GM21717 (cell line): ENCODE data around the gene KLF3.

ENCODE experiments used
- ATAC-seq: cut with Tn5 transposase; IDR thresholded peaks from one replicate; pipeline ENCODE4 v1.9.1; 2021; ENCODE audit warnings: mild to moderate bottlenecking, moderate library complexity; ENCODE audit not compliant: unreplicated experiment

KLF3 gene

GRCh38 chr4:38672397-38673129, 8.6 kb downstream of the KLF3 start:
- ATAC-seq, result no peak

- no peak for ATAC-seq
These were observed 9.4 kb downstream of the KLF3 start for GRCh38 chr4:38673130-38673978.

- no peak for ATAC-seq
These were observed 10.5 kb downstream of the KLF3 start for GRCh38 chr4:38674258-38675144.

DNA sequence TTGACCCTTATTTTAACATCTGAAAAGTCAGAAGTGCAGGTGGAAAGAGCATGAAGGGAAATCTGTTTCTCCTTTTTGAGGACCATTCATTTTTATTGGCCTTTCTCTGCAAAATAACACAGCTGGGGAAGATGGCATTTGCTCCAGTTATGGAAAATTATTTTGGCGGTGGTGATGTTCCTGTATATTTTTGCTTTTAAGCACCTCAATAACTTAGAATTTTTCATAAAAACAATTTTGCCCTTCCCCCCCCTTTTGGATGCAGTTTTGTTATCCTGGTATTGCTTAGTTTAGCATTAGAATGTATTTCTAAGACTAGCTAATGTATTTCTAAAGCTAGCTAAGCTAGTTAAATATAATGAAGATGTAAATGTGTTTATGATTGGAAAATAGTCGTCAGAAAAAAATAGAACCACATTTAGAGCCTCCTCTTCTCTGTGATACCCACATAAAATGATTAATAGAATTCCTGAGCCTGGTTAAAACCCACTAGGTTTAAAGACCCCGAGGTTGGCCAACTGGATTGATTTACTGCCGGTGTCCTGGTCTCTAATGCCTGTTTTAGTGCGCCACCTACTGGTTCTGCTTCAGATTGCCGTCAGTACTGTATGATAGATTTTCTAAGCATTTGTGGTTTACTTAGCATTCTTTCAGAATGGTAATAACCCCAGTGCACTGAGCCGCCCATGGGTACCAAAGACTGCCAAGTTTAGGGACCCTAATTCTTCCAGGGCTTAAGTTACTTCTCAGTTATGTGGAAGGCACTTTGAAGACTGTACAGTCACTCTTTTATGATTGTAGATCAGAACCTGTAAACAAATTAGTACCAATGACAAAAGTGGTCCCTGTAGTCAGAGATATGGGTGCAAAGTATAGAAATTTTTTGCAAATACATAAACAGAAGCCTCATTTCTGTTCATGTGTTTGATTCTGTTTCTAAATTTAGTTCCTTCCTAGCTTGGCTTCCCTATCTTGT, 11.4 kb downstream of the KLF3 start:
- ATAC-seq, result peak; percentile 45

- ATAC-seq, result no peak
These were observed 13.0 kb downstream of the KLF3 start for GRCh38 chr4:38676986-38677385.

- no peak for ATAC-seq
These were observed 13.4 kb downstream of the KLF3 start for GRCh38 chr4:38677441-38677840.

- ATAC-seq, result no peak
These were observed 14.1 kb downstream of the KLF3 start for GRCh38 chr4:38678078-38678477.

DNA sequence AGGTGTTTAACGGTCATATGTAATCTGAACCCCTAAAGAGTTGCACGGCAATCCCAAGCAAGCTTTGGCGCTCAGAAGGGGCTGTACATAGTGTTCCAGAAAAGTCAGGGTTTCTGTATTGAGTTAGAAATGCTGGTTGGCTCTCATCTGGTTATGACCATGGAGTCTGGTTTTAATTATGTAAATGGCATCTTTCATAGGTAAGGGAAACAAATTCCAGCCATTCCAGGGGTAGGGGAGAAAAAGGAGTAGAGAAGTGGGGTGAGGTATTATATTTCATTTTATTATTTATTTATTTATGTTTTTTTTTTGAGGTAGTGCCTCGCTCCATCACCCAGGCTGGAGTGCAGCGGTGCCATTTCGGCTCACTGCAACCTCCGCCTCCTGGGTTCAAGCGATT, 15.9 kb downstream of the KLF3 start:
- no peak for ATAC-seq

GRCh38 chr4:38681281-38681991, 17.4 kb downstream of the KLF3 start:
- ATAC-seq, result no peak

DNA sequence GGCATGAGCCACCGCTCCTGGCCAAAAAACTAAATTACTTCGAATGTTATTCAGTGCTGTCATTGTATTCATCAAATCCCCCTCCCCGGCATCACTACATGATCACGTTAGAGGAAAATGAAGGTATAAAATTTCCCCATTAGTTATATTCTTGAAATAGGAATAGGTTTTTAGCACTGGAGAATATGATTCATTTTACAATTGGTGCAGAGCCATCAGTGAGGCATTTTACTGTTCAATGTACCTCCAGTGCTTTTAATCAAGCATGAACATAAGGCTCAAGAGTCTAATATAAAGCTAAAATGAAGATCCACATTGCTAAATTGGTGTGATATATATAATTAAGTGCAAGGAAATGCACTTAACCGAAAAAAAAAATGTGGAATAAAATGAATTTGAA, 18.3 kb downstream of the KLF3 start:
- ATAC-seq, result no peak

- ATAC-seq, result no peak
These were observed 19.3 kb downstream of the KLF3 start for GRCh38 chr4:38683276-38683675.

DNA sequence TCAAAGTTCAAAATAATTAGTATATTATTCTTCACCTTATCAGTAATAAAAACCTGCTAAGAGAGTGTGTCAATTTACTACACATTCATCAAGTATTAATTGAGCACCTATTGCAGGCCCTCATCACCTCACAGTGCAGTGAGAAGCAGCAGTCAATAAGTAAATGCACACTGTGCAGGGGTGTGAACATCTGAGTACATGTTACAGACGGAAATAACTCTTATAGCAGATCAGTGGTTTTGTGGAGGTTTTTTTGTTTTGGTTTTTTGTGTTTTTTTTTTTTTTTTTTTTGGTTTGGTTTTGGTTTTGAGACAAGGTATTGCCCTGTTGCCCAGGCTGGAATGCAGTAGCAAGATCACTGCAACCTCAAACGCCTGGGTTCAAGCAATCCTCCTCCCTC, 20.3 kb downstream of the KLF3 start:
- no peak for ATAC-seq

- ATAC-seq, result no peak
These were observed 21.2 kb downstream of the KLF3 start for GRCh38 chr4:38684951-38685844.

DNA sequence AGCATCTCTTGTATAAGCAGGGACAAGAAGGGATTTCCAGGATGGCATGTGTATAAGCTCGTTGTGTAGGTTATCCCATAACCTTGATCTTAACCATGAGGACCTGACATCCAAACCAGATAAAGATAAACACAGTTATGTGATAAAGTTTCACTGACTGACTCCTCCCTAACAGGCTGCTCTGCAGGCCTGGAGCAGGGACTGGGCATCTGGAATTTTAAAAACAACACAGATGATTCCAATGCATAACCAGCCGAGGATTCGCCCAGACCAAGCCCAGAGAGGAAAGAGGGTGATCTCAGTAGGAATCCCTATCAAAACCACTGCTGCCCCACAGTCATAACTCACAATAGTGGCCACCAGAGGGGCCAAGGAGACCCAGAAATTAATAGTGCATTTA, 22.7 kb downstream of the KLF3 start:
- no peak for ATAC-seq

GRCh38 chr4:38687571-38688011, 23.6 kb downstream of the KLF3 start:
- ATAC-seq, result no peak

DNA sequence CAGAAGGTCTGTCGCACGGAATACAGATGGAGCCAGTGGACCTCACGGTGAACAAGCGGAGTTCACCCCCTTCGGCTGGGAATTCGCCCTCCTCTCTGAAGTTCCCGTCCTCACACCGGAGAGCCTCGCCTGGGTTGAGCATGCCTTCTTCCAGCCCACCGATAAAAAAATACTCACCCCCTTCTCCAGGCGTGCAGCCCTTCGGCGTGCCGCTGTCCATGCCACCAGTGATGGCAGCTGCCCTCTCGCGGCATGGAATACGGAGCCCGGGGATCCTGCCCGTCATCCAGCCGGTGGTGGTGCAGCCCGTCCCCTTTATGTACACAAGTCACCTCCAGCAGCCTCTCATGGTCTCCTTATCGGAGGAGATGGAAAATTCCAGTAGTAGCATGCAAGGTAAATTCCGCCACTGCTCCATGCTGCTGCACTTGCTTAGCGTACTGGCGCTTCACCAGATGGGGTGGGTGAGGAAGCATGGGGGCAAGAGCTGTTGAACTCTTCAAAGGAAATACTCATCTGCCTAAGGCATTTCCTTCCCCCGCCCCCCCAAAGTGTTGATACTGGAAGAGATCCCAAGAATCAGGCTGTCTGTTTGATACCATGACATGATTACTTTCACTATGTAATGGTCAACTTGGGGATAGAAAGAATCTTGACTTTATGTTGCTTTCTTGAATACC, 24.8 kb downstream of the KLF3 start:
- no peak for ATAC-seq

GRCh38 chr4:38691251-38692008, 27.4 kb downstream of the KLF3 start:
- ATAC-seq, result no peak
